GM10266 (cell line): ENCODE results near the gene GARS1.

ENCODE experiments used
- DNase-seq: peaks from one replicate; pipeline ENCODE4 v3.0.0; 2012; ENCODE audit errors: extremely low spot score
- CTCF ChIP-seq: IDR thresholded peaks from 2 replicates; pipeline ENCODE4 v1.5.1; 2012; ENCODE audit warnings: mild to moderate bottlenecking, low read depth; ENCODE audit not compliant: control insufficient read depth, insufficient read depth; ENCODE audit errors: missing control alignments

Gene GARS1

GRCh38 chr7:30662431-30662939 is 67.8 kb downstream of the GARS1 start:
- no peak for TF ChIP-seq CTCF
- DNase-seq = no peak

- DNase-seq = no peak
- no peak for TF ChIP-seq CTCF
Measured at GRCh38 chr7:30663414-30663813, 68.7 kb downstream of the GARS1 start.

GRCh38 chr7:30664184-30664885 is 69.7 kb downstream of the GARS1 start:
- no peak for DNase-seq
- TF ChIP-seq CTCF = no peak

GRCh38 chr7:30665043-30665442 is 70.4 kb downstream of the GARS1 start:
- no peak for TF ChIP-seq CTCF
- no peak for DNase-seq

- no peak for TF ChIP-seq CTCF
- DNase-seq = no peak
Measured at GRCh38 chr7:30665449-30665848, 70.8 kb downstream of the GARS1 start.

- no peak for DNase-seq
- no peak for TF ChIP-seq CTCF
Measured at GRCh38 chr7:30667172-30667571, 72.5 kb downstream of the GARS1 start.

GRCh38 chr7:30668102-30668501 is 73.4 kb downstream of the GARS1 start:
- no peak for TF ChIP-seq CTCF
- no peak for DNase-seq
